ENCODE results near the gene LCN15.
"Not testable (repeated sequence)": the region's sequence is repeated elsewhere in the genome, so short reads cannot be mapped to it uniquely, and the experiment has no call there.

DNA sequence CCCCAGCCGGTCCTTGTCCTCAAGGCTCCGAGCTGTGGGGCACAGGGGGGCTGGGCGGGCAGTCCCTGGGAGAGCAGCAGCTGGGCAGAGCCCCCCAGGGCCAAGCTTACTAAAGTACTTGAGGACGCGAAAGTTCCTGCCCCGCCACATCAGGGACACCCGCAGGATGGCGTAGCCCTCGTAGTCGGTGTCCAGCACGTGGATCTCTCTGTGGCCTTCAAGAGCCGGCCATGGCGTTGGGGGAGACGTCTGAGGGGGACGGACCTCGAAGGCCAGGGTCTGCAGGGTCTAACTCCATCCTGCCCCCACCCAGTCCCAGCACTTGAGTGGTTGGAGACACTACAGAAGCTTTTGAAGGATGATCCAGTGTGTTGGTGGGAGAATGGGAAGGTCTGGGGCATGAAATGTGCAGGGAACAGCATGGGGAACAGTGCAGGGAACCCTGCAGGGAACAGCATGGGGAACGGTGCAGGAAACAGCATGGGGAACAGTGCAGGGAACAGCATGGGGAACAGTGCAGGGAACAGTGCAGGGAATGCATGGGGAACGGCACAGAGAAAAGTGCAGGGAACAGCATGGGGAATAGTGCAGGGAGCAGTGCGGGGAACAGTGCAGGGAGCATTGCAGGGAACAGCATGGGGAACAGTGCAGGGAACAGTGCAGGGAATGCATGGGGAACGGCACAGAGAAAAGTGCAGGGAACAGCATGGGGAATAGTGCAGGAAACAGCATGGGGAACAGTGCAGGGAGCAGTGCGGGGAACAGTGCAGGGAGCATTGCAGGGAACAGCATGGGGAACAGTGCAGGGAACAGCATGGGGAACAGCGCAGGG, 8.8 kb downstream of the LCN15 start:
- TF ChIP-seq, protein P1, sequence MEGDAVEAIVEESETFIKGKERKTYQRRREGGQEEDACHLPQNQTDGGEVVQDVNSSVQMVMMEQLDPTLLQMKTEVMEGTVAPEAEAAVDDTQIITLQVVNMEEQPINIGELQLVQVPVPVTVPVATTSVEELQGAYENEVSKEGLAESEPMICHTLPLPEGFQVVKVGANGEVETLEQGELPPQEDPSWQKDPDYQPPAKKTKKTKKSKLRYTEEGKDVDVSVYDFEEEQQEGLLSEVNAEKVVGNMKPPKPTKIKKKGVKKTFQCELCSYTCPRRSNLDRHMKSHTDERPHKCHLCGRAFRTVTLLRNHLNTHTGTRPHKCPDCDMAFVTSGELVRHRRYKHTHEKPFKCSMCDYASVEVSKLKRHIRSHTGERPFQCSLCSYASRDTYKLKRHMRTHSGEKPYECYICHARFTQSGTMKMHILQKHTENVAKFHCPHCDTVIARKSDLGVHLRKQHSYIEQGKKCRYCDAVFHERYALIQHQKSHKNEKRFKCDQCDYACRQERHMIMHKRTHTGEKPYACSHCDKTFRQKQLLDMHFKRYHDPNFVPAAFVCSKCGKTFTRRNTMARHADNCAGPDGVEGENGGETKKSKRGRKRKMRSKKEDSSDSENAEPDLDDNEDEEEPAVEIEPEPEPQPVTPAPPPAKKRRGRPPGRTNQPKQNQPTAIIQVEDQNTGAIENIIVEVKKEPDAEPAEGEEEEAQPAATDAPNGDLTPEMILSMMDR (IDR thresholded peaks at IDR 0.05; ENCODE audit: insufficient read depth, low read length, poor library complexity, severe bottlenecking) = not testable (repeated sequence)
- TF ChIP-seq EZH2phosphoT487 (conservative IDR thresholded peaks at IDR 0.05; ENCODE audit: low read length) = not testable (repeated sequence)
